GM12892 (cell line): ENCODE measurements around the gene CDC42BPB.

ENCODE experiments used
- POLR2A ChIP-seq: IDR thresholded peaks from 2 replicates; pipeline ENCODE4 v1.6.1; 2011; ENCODE audit warnings: low read depth, low read length, control low read depth
- POLR2AphosphoS5 ChIP-seq: IDR thresholded peaks from 2 replicates; pipeline ENCODE4 v1.6.1; 2011; ENCODE audit warnings: low read depth, low read length, control low read depth

GRCh38 chr14:103065861-103066260, 8.5 kb upstream of the CDC42BPB start:
- TF ChIP-seq POLR2A: no peak
- no peak for TF ChIP-seq POLR2AphosphoS5
